SH-SY5Y (cell line): ENCODE data around the gene GALNT6.

ENCODE experiments used
- GATA2 ChIP-seq: IDR thresholded peaks from 2 replicates; pipeline ENCODE4 v1.6.1; 2011; ENCODE audit warnings: mild to moderate bottlenecking, low read depth, low read length
- GATA3 ChIP-seq: IDR thresholded peaks from 2 replicates; pipeline ENCODE4 v1.6.1; 2011; ENCODE audit warnings: low read depth, mild to moderate bottlenecking, low read length, moderate library complexity

GRCh38 chr12:51329742-51330141 lies 61.5 kb downstream of the GALNT6 start:
- TF ChIP-seq GATA2 (no peak), GATA3 (no peak)
